GM12864 (cell line): Measurements from ENCODE around the gene LRRC27.
"Not testable (repeated sequence)": the region's sequence is repeated elsewhere in the genome, so short reads cannot be mapped to it uniquely, and the experiment has no call there.

ENCODE experiments used
- DNase-seq: peaks from one replicate; pipeline ENCODE4 v3.0.0-alpha.2; 2011; ENCODE audit warnings: low read depth
- H3K4me3 ChIP-seq: 2 replicates; pipeline ENCODE4 v1.5.1; 2011; ENCODE audit warnings: mild to moderate bottlenecking, low read depth, low read length, control low read depth
- CTCF ChIP-seq: IDR thresholded peaks from 2 replicates; pipeline ENCODE4 v1.5.1; 2011; ENCODE audit warnings: low read depth, mild to moderate bottlenecking, moderate library complexity, low read length, control low read depth, inconsistent platforms; ENCODE audit errors: missing control alignments

LRRC27 gene

DNA sequence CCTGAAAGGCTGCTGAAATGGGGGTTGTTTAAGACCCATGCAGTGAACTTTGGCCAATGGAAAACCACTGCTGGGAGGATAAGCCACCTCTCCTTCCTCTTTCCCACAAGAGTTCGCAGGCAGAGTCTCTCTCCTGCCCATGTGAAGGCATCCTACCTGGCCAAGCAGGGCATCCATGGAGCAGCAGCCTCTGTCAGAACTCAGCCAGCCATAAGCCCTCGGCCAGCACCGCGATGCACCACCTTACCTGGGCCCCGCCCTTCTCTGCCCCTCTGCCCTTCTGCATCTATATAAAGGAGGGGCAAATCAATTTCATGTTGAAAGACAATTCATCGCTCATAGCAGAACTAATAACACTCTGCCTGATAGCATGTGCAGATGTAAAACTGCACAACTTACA is 18.1 kb upstream of the LRRC27 start:
- TF ChIP-seq CTCF, result no peak
- H3K4me3 ChIP-seq, result no peak overlapping the region
- no peak for DNase-seq

DNA sequence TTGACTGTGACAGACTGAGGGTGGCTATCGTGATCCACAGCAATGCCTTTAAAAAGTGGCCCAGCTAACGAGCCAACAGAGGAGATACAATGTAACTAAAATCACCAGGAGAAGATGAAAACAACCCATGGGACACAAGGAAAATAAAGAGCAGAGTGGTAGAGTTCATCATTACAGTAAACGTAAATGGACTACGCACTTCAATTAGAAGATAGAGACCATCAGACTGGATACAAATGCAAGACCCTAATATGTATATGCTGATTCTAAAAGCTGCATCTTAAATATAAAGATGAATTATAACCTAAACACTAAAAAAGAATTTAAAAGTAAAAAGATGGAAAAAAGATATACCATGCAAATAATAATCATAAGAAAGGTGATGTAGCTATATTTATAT is 17.7 kb upstream of the LRRC27 start:
- no peak for DNase-seq
- TF ChIP-seq CTCF, result no peak
- no peak overlapping the region for H3K4me3 ChIP-seq

DNA sequence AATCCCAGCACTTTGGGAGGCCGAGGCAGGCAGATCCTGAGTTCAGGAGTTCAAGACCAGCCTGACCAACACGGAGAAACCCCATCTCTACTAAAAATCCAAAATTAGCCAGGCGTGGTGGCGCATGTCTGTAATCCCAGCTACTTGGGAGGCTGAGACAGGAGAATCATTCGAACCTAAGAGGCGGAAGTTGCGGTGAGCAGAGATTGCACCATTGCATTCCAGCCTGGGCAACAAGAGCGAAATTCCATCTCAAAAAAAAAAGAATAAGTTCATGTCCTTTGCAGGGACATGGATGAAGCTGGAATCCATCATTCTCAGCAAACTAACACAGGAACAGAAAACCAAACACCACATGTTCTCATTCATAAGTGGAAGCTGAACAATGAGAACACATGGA is 17.1 kb upstream of the LRRC27 start:
- DNase-seq, H3K4me3 ChIP-seq: not testable (repeated sequence)

DNA sequence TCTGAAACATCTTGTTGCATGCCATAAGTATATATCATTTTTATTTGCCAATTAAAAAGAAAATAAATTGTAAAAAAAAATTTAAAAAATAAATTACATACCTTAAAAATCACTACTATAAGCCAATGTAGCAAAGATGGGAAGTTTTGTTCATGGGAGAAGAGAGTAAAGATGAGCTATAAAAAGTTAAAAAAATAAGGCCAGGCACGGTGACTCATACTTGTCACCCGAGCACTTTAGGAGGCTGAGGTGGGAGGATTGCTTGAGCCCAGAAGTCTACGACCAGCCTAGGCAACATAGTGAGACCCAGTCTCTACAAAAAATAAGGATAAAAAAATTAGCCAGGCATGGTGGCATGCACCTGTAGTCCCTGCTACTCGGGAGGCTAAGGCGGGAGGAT is 15.9 kb upstream of the LRRC27 start:
- no peak overlapping the region for H3K4me3 ChIP-seq
- no peak for TF ChIP-seq CTCF
- DNase-seq, result no peak

- DNase-seq, H3K4me3 ChIP-seq: not testable (repeated sequence)
Measured at GRCh38 chr10:132317477-132317876, 14.5 kb upstream of the LRRC27 start.

DNA sequence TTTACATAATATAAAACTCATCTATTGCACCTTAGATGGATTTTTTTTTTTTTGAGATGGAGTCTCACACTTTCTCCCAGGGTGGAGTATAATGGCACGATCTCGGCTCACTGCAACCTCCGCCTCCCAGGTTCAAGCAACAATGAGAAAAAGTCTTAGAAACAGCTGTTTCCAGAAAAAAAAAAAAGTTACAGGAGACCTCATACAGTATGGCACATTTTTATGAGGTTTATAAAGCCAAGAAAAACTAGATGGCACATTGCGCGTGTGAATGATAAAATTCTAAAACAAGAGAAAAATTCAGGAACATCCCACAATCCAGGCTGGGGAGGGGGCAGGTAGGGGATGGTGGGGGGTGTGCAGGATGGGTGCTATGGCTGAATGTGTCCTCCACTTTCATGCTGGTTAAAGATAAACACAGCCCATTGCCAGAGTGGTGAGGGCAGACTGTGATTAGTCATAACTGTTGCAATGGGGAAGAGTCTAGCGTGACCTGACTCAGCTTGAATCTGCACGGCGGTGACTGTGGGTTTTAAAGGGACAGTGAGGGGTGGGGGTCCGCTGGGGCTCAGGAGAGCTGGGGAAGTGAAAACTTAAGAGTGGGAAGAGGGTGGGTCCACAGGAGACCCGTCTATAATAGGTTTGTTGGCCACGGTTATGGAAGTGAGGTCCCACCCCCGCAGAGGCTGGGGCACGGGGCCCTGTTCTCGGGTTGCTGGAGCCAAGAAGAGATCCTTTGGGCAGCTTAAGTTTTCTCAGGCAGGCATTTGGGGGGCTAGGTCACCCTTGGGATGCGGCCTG is 11.9 kb upstream of the LRRC27 start:
- DNase-seq, result peak; percentile 51
- TF ChIP-seq CTCF, result no peak
- no peak overlapping the region for H3K4me3 ChIP-seq

DNA sequence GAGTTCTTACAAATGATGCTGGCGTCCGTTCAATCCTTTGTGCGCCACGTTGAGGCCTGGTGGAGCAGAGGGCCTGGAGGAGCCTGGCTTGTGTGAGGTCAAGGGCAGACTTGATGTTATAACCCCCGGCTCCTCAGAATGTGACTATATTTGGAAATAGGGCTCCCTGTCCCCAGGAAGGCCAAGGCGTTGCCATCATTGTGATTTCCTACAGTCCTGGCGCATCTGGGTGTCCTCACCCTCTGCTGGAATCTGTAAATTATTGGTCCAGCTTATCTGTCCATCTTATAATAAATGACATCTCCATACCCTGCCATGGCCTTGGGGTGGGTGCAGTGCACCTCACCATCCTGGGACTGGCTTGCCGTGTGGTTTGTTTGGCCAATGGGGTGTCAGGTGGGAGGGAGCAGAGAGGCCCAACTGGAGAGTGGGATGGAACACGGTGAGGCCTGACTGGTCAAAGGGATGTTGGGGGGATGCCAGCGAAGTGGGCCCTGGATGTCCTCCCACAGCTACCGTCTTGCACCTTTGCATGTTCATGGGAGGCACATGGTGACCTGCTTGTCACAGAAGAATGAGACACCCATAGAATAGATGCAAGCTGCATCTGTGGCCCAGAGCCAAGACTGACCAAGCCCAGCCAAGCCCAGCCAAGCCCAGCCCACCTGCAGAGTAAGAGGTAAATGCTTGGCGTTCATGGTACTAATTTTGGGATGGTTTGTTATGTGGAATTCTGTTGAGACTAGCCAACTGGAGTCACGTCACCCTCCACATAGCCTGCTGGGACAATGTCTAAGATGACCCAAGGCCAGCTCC is 11.1 kb upstream of the LRRC27 start:
- DNase-seq, result no peak
- no peak overlapping the region for H3K4me3 ChIP-seq
- TF ChIP-seq CTCF, result no peak

DNA sequence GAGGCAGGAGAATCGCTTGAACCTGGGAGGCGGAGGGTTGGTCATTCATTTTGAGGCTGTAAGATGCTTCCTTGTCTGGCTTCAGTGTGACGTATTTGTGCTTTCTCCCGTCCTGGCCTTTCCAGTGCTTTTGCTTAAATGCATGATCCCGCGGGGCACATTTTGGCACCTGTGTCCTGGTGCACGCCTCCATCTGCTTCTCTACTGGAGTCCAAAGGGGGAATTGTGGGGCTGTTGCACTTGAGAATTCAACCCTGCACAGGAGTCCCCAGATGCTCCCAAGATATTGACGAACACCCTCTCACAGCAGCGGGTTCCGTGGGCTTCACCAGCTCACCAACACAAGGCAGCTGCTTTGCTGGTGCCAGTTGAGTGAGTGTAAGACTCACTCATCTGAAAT is 10.3 kb upstream of the LRRC27 start:
- TF ChIP-seq CTCF, result no peak
- DNase-seq, result no peak
- H3K4me3 ChIP-seq, result no peak overlapping the region
